ENCODE measurements around the gene STH. TPM values are rescaled to one million over a fixed set of nuclear protein-coding genes. Genes with fewer than 3 reads are reported as not detected.

STH gene
- total RNA-seq, 1 donor from 2014 or later, result not detected

DNA sequence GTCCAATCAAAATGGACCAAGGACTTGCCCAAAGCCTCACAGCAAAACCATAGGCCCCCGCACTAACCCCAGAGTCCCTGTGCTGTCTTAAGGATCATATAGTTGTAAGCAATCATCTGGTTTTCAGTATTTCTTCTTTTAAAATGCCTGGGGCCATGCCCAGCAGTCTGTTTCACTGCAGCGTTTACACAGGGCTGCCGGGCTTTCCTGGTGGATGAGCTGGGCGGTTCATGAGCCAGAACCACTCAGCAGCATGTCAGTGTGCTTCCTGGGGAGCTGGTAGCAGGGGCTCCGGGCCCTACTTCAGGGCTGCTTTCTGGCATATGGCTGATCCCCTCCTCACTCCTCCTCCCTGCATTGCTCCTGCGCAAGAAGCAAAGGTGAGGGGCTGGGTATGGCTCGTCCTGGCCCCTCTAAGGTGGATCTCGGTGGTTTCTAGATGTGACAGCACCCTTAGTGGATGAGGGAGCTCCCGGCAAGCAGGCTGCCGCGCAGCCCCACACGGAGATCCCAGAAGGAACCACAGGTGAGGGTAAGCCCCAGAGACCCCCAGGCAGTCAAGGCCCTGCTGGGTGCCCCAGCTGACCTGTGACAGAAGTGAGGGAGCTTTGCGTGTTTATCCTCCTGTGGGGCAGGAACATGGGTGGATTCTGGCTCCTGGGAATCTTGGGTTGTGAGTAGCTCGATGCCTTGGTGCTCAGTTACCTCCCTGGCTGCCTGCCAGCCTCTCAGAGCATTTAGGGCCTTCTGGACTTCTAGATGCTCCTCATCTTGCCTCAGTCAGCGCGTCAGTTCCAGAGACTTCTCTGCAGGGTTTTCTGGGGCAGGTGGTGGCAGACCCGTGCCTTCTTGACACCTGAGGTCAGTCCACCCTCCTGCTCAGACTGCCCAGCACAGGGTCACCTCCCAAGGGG lies 24.8 kb upstream of the STH start:
- H3K4me2 ChIP-seq, result no peak overlapping the region
- no peak overlapping the region for H3K4me3 Mint-ChIP-seq
- H3F3A ChIP-seq (ENCODE audit: low read depth), result no peaks in the 10 kb centered on the region
- H3K9ac ChIP-seq, result no peak overlapping the region
- no peak for DNase-seq (ENCODE audit: low spot score)
- H3K27me3 ChIP-seq, result no peaks in the 10 kb centered on the region
- H3K79me2 ChIP-seq (ENCODE audit: low read depth), result no peaks in the 10 kb centered on the region
- H3K36me3 Mint-ChIP-seq, result no peaks in the 10 kb centered on the region
- no peaks in the 10 kb centered on the region for H3K27me3 Mint-ChIP-seq (ENCODE audit: insufficient read depth, low read depth)
- no peak overlapping the region for H3K4me3 ChIP-seq
- no peak overlapping the region for H3K27ac Mint-ChIP-seq
- no peaks in the 10 kb centered on the region for H3K9me3 Mint-ChIP-seq
- TF ChIP-seq EZH2 (IDR thresholded peaks at IDR 0.05) (no peak), EZH2phosphoT487 (IDR thresholded peaks at IDR 0.05) (no peak)
- TF ChIP-seq, protein P1, sequence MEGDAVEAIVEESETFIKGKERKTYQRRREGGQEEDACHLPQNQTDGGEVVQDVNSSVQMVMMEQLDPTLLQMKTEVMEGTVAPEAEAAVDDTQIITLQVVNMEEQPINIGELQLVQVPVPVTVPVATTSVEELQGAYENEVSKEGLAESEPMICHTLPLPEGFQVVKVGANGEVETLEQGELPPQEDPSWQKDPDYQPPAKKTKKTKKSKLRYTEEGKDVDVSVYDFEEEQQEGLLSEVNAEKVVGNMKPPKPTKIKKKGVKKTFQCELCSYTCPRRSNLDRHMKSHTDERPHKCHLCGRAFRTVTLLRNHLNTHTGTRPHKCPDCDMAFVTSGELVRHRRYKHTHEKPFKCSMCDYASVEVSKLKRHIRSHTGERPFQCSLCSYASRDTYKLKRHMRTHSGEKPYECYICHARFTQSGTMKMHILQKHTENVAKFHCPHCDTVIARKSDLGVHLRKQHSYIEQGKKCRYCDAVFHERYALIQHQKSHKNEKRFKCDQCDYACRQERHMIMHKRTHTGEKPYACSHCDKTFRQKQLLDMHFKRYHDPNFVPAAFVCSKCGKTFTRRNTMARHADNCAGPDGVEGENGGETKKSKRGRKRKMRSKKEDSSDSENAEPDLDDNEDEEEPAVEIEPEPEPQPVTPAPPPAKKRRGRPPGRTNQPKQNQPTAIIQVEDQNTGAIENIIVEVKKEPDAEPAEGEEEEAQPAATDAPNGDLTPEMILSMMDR (IDR thresholded peaks at IDR 0.05), result no peak
- H3K4me1 ChIP-seq, result no peaks in the 10 kb centered on the region
- no peaks in the 10 kb centered on the region for H4K20me1 ChIP-seq (ENCODE audit: low read depth)
- peaks cover 7% of the 10 kb centered on the region for H3K4me1 Mint-ChIP-seq
- no peak overlapping the region for H2AFZ ChIP-seq (replicated peaks)
- H3K36me3 ChIP-seq, result no peaks in the 10 kb centered on the region
- no peaks in the 10 kb centered on the region for H3K9me3 ChIP-seq (ENCODE audit: low read depth)
- H3K27ac ChIP-seq, result no peak overlapping the region

DNA sequence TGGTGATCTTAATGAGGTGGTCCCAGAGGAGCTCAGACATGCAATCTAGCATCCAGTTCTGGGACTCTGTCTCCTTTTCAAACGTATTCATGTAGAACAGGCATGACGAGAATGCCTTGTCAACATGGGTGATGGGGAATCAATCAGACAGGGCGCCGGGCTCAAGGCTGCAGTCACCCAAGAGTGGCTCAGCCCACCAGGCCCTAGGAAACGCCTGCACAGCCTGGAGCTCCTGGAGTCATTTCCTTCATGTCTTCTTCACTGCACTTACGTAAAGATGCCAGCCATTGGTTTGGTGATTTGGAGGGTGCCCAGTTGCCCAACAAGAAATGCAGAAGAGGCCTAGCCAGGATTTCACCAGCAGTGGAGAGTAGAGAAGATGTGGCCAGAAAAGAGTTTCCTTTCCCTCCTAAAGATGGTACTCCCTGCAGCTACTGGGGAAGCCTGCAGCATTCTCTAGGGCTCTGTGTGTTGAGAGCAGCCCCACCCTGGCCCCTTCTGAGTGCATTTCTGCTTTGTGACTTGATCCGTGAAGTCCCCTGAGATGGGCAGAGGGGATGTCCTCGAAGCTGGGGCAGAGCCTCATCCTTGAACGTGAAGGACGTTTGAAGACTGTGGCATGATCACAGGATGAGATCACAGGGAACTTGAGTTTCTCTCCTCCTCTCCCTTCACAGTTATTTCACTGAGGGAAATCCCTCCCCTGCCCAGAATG lies 24.0 kb upstream of the STH start:
- Histone ChIP-seq H3K9ac (no peak overlapping the region), H3K4me3 (no peak overlapping the region), H3K27ac (no peak overlapping the region), H3K4me2 (no peak overlapping the region), H3F3A (ENCODE audit: low read depth) (no peaks in the 10 kb centered on the region), H3K36me3 (no peaks in the 10 kb centered on the region), H2AFZ (replicated peaks) (no peak overlapping the region), H3K4me1 (no peaks in the 10 kb centered on the region), H4K20me1 (ENCODE audit: low read depth) (no peaks in the 10 kb centered on the region), H3K9me3 (ENCODE audit: low read depth) (no peaks in the 10 kb centered on the region), H3K27me3 (no peaks in the 10 kb centered on the region), H3K79me2 (ENCODE audit: low read depth) (no peaks in the 10 kb centered on the region)
- Mint-ChIP-seq H3K4me3 (no peak overlapping the region), H3K27me3 (ENCODE audit: insufficient read depth, low read depth) (no peaks in the 10 kb centered on the region), H3K4me1 (peaks cover 9% of the 10 kb centered on the region), H3K9me3 (no peaks in the 10 kb centered on the region), H3K36me3 (no peaks in the 10 kb centered on the region), H3K27ac (no peak overlapping the region)
- no peak for DNase-seq (ENCODE audit: low spot score)
- no peak for TF ChIP-seq EZH2phosphoT487 (IDR thresholded peaks at IDR 0.05)
- no peak for TF ChIP-seq EZH2 (IDR thresholded peaks at IDR 0.05)
- TF ChIP-seq, protein P1 (IDR thresholded peaks at IDR 0.05), result no peak

DNA sequence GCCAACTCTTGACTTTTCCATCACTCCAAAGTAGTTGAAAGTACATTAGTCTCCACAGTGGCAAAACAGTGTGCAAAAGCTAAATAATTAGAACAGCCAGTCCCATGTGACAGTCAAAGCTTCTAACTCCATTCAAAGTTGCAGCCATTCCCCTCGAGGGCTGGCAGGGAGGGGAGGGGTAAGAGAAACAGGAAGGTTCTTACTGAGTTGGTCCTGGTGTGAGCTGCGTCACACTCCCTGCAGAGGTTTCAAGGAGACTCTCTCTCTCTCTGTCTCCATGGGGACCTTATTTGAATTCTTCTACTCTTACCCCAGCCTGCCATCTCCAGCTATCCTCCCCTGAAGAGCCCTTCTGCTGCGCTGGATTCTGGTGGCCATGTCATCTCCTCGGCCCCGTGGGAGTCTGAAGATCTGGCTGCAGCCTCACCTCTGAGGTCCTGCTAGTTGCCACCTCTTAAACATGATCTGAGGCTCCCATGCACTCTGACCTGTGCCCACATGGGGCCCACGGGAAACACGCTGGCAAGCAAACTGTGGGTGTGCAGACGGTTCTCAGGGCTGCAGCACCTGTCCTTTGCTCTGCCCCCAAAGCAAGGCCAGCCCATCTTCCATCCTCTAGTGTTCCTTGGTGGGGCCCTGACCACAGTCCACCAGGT lies 23.3 kb upstream of the STH start:
- Histone ChIP-seq H3K4me1 (no peaks in the 10 kb centered on the region), H3F3A (ENCODE audit: low read depth) (no peaks in the 10 kb centered on the region), H2AFZ (replicated peaks) (no peak overlapping the region), H3K36me3 (no peaks in the 10 kb centered on the region), H4K20me1 (ENCODE audit: low read depth) (no peaks in the 10 kb centered on the region), H3K4me3 (no peak overlapping the region), H3K79me2 (ENCODE audit: low read depth) (no peaks in the 10 kb centered on the region), H3K9ac (no peak overlapping the region), H3K27ac (no peak overlapping the region), H3K9me3 (ENCODE audit: low read depth) (no peaks in the 10 kb centered on the region), H3K4me2 (no peak overlapping the region), H3K27me3 (no peaks in the 10 kb centered on the region)
- H3K9me3 Mint-ChIP-seq, result no peaks in the 10 kb centered on the region
- DNase-seq (ENCODE audit: low spot score), result no peak
- TF ChIP-seq, protein P1 (IDR thresholded peaks at IDR 0.05), result no peak
- TF ChIP-seq EZH2 (IDR thresholded peaks at IDR 0.05) (no peak), EZH2phosphoT487 (IDR thresholded peaks at IDR 0.05) (no peak)
- H3K4me1 Mint-ChIP-seq, result peaks cover 9% of the 10 kb centered on the region
- no peak overlapping the region for H3K4me3 Mint-ChIP-seq
- H3K27me3 Mint-ChIP-seq (ENCODE audit: insufficient read depth, low read depth), result no peaks in the 10 kb centered on the region
- H3K36me3 Mint-ChIP-seq, result no peaks in the 10 kb centered on the region
- peak overlapping the region; percentile 46 for H3K27ac Mint-ChIP-seq

All from neural progenitor cell (in vitro differentiated cells).